ENCODE data around the gene GABBR2. TPM values are rescaled to one million over a fixed set of nuclear protein-coding genes. Genes with fewer than 3 reads are reported as not detected.

GABBR2 gene
- total RNA-seq, 1 experiment from 2014 or later, result 0.76 TPM

DNA sequence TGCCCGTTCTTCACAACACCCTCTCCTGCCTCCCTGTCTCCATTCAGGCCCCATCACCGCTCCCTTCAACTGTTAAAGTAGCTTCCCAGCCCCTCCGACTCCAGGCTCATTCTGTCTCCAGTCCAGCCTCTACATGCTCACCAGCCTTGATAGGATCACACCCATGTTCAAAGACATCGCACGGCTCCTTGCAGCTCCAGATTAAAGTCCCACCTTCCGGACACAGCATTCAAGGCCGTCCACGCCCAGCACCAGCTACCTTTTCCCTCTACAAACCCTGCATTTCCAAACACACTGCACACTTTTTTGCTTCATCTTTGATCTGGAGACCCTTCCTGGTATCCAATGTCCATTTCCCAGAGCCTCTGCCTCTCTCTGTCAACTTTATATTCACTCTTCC, 6.4 kb downstream of the GABBR2 start:
- intact Hi-C loops (cut with micrococcal nuclease; ENCODE audit: unreplicated experiment), result loop anchor here (10.0 kb wide), 1 partner anchor 628 kb away; no protein-coding TSS in a partner anchor
- Histone ChIP-seq H3K4me1 (replicated peaks; ENCODE audit: insufficient read depth) (peaks cover 6% of the 10 kb centered on the region), H3K4me3 (no peak overlapping the region), H3K79me2 (ENCODE audit: low read depth) (peaks cover 13% of the 10 kb centered on the region; the same call in 1 of the 2 replicates), H3K36me3 (ENCODE audit: low read depth) (no peaks in the 10 kb centered on the region), H2AFZ (no peak overlapping the region), H4K20me1 (ENCODE audit: insufficient read depth) (no peaks in the 10 kb centered on the region), H3K9me3 (ENCODE audit: insufficient read depth, low read depth) (no peaks in the 10 kb centered on the region), H3K27me3 (ENCODE audit: insufficient read depth, low read depth) (peaks cover under 1% of the 10 kb centered on the region; the same call in 1 of the 2 replicates), H3F3A (ENCODE audit: insufficient read depth, low read depth) (peaks cover 9% of the 10 kb centered on the region; the same call in 1 of the 2 replicates), H3K27ac (no peak overlapping the region), H3K4me2 (no peak overlapping the region), H3K9me2 (ENCODE audit: insufficient read depth) (no peaks in the 10 kb centered on the region)
- ChIA-PET POLR2A (ENCODE audit: unreplicated experiment) (interaction anchor here (0.6 kb wide), 2 partner anchors 159 to 210 kb away, joined by 5 read pairs; no protein-coding TSS in a partner anchor), CTCF (interaction anchor here (0.7 kb wide), 1 partner anchor 162 kb away, joined by 3 read pairs; no protein-coding TSS in a partner anchor)
- TF ChIP-seq EZH2 (IDR thresholded peaks at IDR 0.05; ENCODE audit: low read depth), result no peak
- TF ChIP-seq, protein P1, sequence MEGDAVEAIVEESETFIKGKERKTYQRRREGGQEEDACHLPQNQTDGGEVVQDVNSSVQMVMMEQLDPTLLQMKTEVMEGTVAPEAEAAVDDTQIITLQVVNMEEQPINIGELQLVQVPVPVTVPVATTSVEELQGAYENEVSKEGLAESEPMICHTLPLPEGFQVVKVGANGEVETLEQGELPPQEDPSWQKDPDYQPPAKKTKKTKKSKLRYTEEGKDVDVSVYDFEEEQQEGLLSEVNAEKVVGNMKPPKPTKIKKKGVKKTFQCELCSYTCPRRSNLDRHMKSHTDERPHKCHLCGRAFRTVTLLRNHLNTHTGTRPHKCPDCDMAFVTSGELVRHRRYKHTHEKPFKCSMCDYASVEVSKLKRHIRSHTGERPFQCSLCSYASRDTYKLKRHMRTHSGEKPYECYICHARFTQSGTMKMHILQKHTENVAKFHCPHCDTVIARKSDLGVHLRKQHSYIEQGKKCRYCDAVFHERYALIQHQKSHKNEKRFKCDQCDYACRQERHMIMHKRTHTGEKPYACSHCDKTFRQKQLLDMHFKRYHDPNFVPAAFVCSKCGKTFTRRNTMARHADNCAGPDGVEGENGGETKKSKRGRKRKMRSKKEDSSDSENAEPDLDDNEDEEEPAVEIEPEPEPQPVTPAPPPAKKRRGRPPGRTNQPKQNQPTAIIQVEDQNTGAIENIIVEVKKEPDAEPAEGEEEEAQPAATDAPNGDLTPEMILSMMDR (conservative IDR thresholded peaks at IDR 0.05), result no peak
- no peak for DNase-seq
- BruUV-seq (replicated peaks), result no TSS peak

DNA sequence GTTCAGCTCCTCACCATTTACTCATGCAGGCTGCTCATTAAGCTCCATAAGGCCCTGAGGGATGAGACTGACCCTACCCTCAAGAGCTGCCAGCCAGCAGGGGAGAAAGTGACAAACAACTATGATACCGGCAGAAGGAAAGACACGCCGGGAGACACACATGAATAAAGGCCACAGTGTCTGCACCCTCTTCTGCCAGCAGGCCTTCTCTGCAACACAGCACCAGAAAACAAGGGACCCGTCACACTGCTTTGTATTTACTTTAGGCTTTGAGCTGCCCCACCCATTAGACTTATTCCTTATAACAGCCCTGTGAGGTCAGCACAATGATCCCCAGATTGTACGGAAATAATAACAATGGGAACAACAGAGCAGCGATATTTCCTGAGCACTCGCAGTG, 7.2 kb downstream of the GABBR2 start:
- no peak overlapping the region for H3K4me3 ChIP-seq
- H3K9me2 ChIP-seq (ENCODE audit: insufficient read depth), result no peaks in the 10 kb centered on the region
- CTCF ChIA-PET, result interaction anchor here (0.6 to 0.7 kb wide), 2 partner anchors 161 to 402 kb away, joined by 3 read pairs; no protein-coding TSS in a partner anchor
- H3K79me2 ChIP-seq (ENCODE audit: low read depth), result peaks cover 13% of the 10 kb centered on the region; the same call in 1 of the 2 replicates
- DNase-seq, result no peak
- H3K27ac ChIP-seq, result no peak overlapping the region
- POLR2A ChIA-PET (ENCODE audit: unreplicated experiment), result interaction anchor here (0.6 kb wide), 2 partner anchors 158 to 211 kb away, joined by 5 read pairs; no protein-coding TSS in a partner anchor
- intact Hi-C loops (cut with micrococcal nuclease; ENCODE audit: unreplicated experiment), result loop anchor here (10.0 kb wide), 1 partner anchor 627 kb away; no protein-coding TSS in a partner anchor
- no peak for TF ChIP-seq EZH2 (IDR thresholded peaks at IDR 0.05; ENCODE audit: low read depth)
- TF ChIP-seq, protein P1 (conservative IDR thresholded peaks at IDR 0.05), result no peak
- no TSS peak for BruUV-seq (replicated peaks)
- H3K36me3 ChIP-seq (ENCODE audit: low read depth), result no peaks in the 10 kb centered on the region
- no peaks in the 10 kb centered on the region for H3K27me3 ChIP-seq (ENCODE audit: insufficient read depth, low read depth)
- H3K4me1 ChIP-seq (replicated peaks; ENCODE audit: insufficient read depth), result peaks cover 6% of the 10 kb centered on the region
- no peaks in the 10 kb centered on the region for H3K9me3 ChIP-seq (ENCODE audit: insufficient read depth, low read depth)
- H3K4me2 ChIP-seq, result no peak overlapping the region
- H3F3A ChIP-seq (ENCODE audit: insufficient read depth, low read depth), result peaks cover 6% of the 10 kb centered on the region; the same call in 1 of the 2 replicates
- H4K20me1 ChIP-seq (ENCODE audit: insufficient read depth), result no peaks in the 10 kb centered on the region
- H2AFZ ChIP-seq, result no peak overlapping the region

DNA sequence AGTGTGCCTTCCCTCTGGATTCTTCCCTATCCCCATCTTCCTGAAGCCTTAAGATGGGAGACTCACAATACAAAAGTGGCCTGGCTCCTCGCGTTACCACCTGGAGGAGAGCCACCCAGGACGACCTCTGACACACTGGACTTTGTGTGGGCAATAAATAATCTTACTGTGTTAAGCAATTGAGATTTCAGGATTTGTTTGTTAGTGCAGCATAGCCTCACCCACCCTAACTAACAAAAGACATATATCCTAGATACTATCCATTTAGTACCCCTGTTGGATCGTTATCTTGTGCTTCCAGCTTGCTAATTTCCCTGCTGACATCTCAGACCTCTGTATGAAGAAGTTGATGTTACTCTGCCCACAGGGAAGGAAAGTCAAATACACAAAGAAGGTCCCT, 7.9 kb downstream of the GABBR2 start:
- Histone ChIP-seq H3K27me3 (ENCODE audit: insufficient read depth, low read depth) (no peaks in the 10 kb centered on the region), H3K9me2 (ENCODE audit: insufficient read depth) (no peaks in the 10 kb centered on the region), H2AFZ (no peak overlapping the region), H3K9me3 (ENCODE audit: insufficient read depth, low read depth) (no peaks in the 10 kb centered on the region), H3F3A (ENCODE audit: insufficient read depth, low read depth) (no peaks in the 10 kb centered on the region; the same call in 1 of the 2 replicates), H3K4me2 (no peak overlapping the region), H3K4me1 (replicated peaks; ENCODE audit: insufficient read depth) (peaks cover 6% of the 10 kb centered on the region; the same call in 1 of the 2 replicates), H4K20me1 (ENCODE audit: insufficient read depth) (no peaks in the 10 kb centered on the region), H3K4me3 (no peak overlapping the region), H3K36me3 (ENCODE audit: low read depth) (no peaks in the 10 kb centered on the region), H3K27ac (no peak overlapping the region), H3K79me2 (ENCODE audit: low read depth) (peaks cover 10% of the 10 kb centered on the region; the same call in 1 of the 2 replicates)
- intact Hi-C loops (cut with micrococcal nuclease; ENCODE audit: unreplicated experiment), result loop anchor here (10.0 kb wide), 1 partner anchor 626 kb away; no protein-coding TSS in a partner anchor
- DNase-seq, result no peak
- ChIA-PET CTCF (interaction anchor here (0.6 kb wide), 1 partner anchor 401 kb away, joined by 3 read pairs; no protein-coding TSS in a partner anchor), POLR2A (ENCODE audit: unreplicated experiment) (no interaction called here)
- TF ChIP-seq, protein P1 (conservative IDR thresholded peaks at IDR 0.05), result no peak
- no TSS peak for BruUV-seq (replicated peaks)
